HG02852 (cell line): ENCODE results near the gene NAPEPLD.
A peak's percentile ranks its signal among the peaks of the same experiment; 100 is the strongest.
"Not testable (repeated sequence)": the region's sequence is repeated elsewhere in the genome, so short reads cannot be mapped to it uniquely, and the experiment has no call there.

Experiments used
- ATAC-seq: cut with Tn5 transposase; IDR thresholded peaks from one replicate; pipeline ENCODE4 v1.9.1; 2021; ENCODE audit warnings: mild to moderate bottlenecking, moderate library complexity; ENCODE audit not compliant: unreplicated experiment

Gene NAPEPLD

GRCh38 chr7:103114576-103115008 lies 34.3 kb downstream of the NAPEPLD start:
- ATAC-seq = no peak

DNA sequence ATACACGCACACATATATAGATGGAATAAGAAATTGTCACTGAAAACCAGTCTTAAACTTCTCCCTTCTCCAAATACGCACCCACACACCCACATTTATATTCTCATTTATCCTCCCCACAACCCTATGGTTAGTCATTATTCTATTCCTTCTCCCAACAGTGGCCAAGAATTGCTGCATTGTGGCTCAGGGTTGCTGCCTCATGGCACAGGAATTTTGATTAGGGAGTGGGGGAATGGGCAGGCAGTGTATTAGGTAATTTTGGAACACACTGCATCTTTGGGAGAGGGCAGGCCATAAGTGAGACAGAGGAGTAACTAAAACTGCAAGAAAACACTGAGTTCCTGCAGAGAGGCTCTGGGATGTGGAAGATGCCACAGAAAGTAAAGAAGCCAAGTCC lies 35.7 kb downstream of the NAPEPLD start:
- ATAC-seq = no peak

DNA sequence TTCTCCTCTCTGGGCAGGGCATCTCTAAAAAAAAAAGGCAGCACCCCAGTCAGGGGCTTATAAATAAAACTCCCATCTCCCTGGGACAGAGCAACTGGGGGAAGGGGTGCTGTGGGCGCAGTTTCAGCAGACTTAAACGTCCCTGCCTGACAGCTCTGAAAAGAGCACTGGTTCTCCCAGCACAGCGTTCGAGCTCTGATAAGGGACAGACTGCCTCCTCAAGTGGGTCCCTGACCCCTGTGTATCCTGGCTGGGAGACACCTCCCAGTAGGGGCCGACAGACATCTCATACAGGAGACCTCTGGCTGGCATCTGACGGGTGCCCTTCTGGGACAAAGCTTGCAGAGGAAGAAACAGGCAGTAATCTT lies 42.2 kb downstream of the NAPEPLD start:
- ATAC-seq = not testable (repeated sequence)

DNA sequence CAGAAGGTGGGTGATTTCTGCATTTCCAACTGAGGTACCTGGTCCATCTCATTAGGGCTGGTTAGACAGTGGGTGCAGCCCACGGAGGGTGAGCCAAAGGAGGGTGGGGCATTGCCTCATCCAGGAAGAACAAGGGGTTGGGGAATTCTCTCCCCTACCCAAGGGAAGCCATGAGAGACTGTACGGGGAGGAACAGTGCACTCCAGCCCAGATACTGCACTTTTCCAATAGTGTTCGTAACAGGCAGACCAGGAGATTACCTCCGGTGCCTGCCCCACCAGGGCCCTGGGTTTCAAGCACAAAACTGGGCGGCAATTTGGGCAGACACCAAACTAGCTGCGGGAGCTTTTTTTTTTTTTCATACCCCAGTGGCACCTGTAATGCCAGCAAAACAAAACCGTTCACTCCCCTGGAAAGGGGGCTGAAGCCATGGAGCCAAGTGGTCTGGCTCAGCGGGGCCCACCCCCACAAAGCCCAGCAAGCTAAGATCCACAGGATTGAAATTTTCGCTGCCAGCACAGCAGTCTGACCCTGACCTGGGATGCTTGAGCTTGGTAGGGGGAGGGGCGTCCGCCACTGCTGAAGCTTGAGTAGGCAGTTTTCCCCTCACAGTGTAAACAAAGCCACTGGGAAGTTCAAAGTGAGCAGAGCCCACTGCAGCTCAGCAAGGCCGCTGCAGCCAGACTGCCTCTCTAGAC lies 42.7 kb downstream of the NAPEPLD start:
- ATAC-seq = no peak

- no peak for ATAC-seq
Observed at GRCh38 chr7:103101543-103101942, 47.4 kb downstream of the NAPEPLD start.

DNA sequence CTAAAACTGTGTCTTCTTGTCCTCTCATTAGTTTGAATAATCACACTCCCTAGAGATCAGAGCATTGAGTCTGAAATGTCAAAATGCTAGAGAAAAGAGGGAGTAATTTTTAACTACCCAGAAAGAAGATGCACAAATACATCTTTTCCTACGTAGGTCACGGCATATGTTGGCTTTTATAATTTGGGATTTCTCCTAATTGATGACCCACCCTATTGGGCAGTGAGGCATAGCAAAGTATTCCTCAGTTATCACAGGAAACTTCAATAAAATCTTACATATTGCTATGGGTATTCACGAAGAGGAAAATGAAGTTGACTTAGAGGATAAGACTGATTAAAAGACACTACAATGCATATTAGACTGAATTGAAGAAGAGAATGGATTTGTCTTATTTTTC lies 48.6 kb downstream of the NAPEPLD start:
- ATAC-seq = no peak

GRCh38 chr7:103097041-103097440 lies 51.9 kb downstream of the NAPEPLD start:
- ATAC-seq = no peak

DNA sequence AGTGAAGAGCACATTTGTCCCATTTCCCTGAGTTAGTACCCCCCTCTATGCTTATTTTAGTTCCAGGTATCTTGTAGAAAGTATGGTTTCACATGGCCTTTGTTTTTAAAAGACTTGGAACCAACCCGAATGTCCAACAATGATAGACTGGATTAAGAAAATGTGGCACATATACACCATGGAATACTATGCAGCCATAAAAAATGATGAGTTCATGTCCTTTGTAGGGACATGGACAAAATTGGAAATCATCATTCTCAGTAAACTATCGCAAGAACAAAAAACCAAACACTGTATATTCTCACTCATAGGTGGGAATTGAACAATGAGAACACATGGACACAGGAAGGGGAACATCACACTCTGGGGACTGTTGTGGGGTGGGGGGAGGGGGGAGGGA lies 53.3 kb downstream of the NAPEPLD start:
- ATAC-seq = not testable (repeated sequence)

GRCh38 chr7:103094102-103094501 lies 54.8 kb downstream of the NAPEPLD start:
- ATAC-seq = no peak

DNA sequence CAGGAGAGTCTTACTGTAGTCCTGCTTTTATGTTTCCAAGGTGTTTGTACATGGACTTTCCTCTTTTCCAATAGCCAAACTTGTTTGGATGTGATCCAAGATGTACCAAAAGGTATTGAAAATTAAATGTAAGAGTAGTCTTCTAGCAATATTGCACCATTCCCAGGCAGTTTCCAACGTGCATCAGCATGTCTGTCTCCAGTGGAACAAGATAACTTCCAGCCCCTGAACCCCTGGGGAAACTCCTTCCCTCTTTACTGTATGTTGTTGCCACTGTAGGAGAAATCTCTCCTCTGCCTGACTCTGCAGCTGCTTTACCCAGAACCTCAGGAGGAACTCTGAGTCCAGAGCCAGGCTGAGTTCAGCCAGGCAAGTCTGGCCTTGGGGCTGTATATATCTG lies 55.5 kb downstream of the NAPEPLD start:
- no peak for ATAC-seq

GRCh38 chr7:103092321-103092720 lies 56.6 kb downstream of the NAPEPLD start:
- not testable (repeated sequence) for ATAC-seq

- no peak for ATAC-seq
Observed at GRCh38 chr7:103083210-103083609, 65.7 kb downstream of the NAPEPLD start.

GRCh38 chr7:103082497-103082896 lies 66.4 kb downstream of the NAPEPLD start:
- no peak for ATAC-seq

- no peak for ATAC-seq
Observed at GRCh38 chr7:103080923-103081322, 68.0 kb downstream of the NAPEPLD start.

- ATAC-seq = no peak
Observed at GRCh38 chr7:103079836-103080235, 69.1 kb downstream of the NAPEPLD start.

DNA sequence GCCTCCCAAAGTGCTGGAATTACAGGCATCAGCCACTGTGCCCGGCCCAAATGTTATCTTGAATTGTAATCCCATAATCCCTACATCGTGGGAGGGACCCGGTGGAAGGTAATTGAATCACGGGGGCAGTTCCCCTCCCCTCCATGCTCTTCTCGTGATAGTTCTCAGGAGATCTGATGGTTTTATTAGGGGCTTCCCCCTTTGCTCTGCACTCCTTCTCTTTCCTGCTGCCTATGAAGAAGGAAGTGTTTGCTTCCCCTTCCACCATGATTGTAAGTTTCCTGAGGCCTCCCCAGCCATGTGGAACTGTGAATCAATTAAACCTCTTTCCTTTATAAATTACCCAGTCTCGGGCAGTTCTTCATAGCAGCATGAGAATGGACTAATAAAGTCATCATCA lies 70.7 kb downstream of the NAPEPLD start:
- ATAC-seq = not testable (repeated sequence)

DNA sequence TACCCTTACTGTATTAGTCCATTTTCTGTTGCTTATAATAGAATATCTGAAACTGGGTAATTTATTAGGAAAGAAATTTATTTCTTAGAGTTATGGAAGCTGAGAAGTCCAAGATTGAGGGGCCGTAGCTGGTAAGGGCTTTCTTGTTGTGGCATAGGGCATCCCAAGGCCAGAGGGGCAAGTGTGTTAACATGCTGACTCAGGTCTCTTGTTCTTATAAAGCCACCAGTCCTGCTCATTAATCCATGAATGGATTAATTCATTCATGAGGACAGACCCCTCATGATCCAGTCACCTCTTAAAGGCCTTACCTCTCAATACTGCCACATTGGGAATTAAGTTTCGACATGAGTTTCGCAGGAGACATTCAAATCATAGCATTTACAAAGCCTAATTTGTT lies 71.6 kb downstream of the NAPEPLD start:
- ATAC-seq = no peak

- ATAC-seq = no peak
Observed at GRCh38 chr7:103076764-103077163, 72.1 kb downstream of the NAPEPLD start.

GRCh38 chr7:103075337-103075918 lies 73.5 kb downstream of the NAPEPLD start:
- peak; percentile 50 for ATAC-seq

- ATAC-seq = peak; percentile 88
Observed at GRCh38 chr7:103074519-103075336, 74.2 kb downstream of the NAPEPLD start, which contains the start of the genes ARMC10 and FBXL13. TSS of gene ARMC10 (plus strand) at chr7:103075140. CDS start at chr7:103075273, 133 bp downstream. TSS of gene FBXL13 (minus strand) at chr7:103074796.

DNA sequence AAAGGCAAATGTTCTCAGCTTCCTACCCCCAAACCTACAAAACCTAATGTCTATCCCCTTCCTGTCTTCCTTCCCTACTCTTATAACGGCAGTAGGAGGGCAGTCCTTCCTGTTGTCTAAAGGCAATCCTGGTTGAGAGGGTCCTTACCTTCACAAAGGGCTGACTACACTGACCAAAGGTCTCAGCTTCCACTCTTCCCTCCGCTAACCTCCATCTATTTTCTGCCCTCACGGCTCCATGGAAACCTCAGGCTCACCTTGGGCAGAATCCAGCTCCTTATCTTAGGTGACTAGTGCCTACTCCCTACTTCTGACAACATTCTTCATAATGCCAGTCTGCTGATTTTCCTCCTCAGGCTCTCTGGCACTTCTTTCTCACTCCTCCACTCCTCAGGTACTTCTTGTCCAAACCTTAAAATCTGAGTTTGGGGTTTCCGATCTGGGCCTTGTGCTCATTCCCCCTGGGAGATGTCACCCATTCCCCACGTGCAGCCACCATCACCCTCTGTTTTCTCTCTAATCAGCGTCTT lies 74.8 kb downstream of the NAPEPLD start:
- ATAC-seq = no peak
